Upper lobe of left lung (tissue), 4 donors: ENCODE results near the gene NFIX.
"Not testable (repeated sequence)": the region's sequence is repeated elsewhere in the genome, so short reads cannot be mapped to it uniquely, and the experiment has no call there.

Experiments
- POLR2A ChIP-seq, 4 donors: fragments of 450-650 bp; IDR thresholded peaks; one replicate each; pipeline ENCODE4 v1.5.1; 2016 to 2017; ENCODE audit warnings: antibody characterized with exemption in 4 of 4, mild to moderate bottlenecking in 2 of 4
- TF ChIP-seq, protein P1 (sequence below), 6 experiments: fragments of 450-650 bp in 4 of 6; fragments of 200-600 bp in 2 of 6; sonication (generic) in 2 of 6; IDR thresholded peaks; one replicate each; pipeline ENCODE4 v1.5.1; 2016 to 2019; ENCODE audit warnings: antibody characterized with exemption in 6 of 6

DNA sequence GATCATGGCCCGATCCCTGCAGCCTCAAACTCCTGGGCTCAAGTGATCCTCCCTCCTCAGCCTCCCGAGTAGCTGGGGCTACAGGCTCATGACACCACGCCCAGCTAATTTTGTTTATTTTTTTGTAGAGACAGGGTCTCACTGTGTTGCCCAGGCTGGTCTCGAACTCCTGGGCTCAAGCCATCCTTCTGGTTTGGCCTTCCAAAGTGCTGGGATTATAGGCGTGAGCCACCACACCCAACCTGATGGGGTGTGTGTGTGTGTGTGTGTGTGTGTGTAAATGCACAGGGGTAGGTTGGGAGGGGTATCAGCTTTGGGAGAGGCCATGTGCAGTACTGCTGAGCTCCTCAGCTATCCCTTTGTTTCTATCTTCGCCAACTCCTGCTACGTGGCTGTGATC, 19.2 kb upstream of the NFIX start:
- TF ChIP-seq, protein P1, sequence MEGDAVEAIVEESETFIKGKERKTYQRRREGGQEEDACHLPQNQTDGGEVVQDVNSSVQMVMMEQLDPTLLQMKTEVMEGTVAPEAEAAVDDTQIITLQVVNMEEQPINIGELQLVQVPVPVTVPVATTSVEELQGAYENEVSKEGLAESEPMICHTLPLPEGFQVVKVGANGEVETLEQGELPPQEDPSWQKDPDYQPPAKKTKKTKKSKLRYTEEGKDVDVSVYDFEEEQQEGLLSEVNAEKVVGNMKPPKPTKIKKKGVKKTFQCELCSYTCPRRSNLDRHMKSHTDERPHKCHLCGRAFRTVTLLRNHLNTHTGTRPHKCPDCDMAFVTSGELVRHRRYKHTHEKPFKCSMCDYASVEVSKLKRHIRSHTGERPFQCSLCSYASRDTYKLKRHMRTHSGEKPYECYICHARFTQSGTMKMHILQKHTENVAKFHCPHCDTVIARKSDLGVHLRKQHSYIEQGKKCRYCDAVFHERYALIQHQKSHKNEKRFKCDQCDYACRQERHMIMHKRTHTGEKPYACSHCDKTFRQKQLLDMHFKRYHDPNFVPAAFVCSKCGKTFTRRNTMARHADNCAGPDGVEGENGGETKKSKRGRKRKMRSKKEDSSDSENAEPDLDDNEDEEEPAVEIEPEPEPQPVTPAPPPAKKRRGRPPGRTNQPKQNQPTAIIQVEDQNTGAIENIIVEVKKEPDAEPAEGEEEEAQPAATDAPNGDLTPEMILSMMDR (IDR thresholded peaks at IDR 0.05), result not testable (repeated sequence)
- TF ChIP-seq POLR2A (IDR thresholded peaks at IDR 0.05), result not testable (repeated sequence)
